ENCODE data around the gene TMEM272. TPM values are rescaled to one million over a fixed set of nuclear protein-coding genes. Genes with fewer than 3 reads are reported as not detected.

TMEM272 gene
- total and polyA plus RNA-seq, 2 donors from 2014 or later, result 0.19 to 0.28 TPM

- Histone ChIP-seq H3K4me1 (ENCODE audit: control insufficient read depth in 2 of 3, insufficient read depth in 2 of 3, low read depth in 1 of 3, low read length in 3 of 3) (no peaks in the 10 kb centered on the region), H3K27ac (ENCODE audit: low read depth in 2 of 2, low read length in 2 of 2) (no peak overlapping the region)
- no peak for TF ChIP-seq CTCF (IDR thresholded peaks at IDR 0.05; ENCODE audit: borderline replicate concordance, extremely low read depth, insufficient read depth)
Measured at GRCh38 chr13:51778392-51778791, 66.6 kb downstream of the TMEM272 start.

GRCh38 chr13:51777921-51778320, 67.1 kb downstream of the TMEM272 start:
- Histone ChIP-seq H3K36me3 (ENCODE audit: control insufficient read depth in 2 of 3, insufficient read depth in 3 of 3, low read length in 3 of 3) (no peaks in the 10 kb centered on the region), H3K4me3 (ENCODE audit: low read length in 3 of 3) (no peak overlapping the region), H3K9ac (ENCODE audit: low read length in 3 of 3) (no peak overlapping the region), H3K9me3 (ENCODE audit: control insufficient read depth in 2 of 3, insufficient read depth in 1 of 3, low read length in 3 of 3) (no peaks in the 10 kb centered on the region), H3K4me1 (ENCODE audit: control insufficient read depth in 2 of 3, insufficient read depth in 2 of 3, low read depth in 1 of 3, low read length in 3 of 3) (no peaks in the 10 kb centered on the region), H3K27me3 (ENCODE audit: control insufficient read depth, insufficient read depth, low read length) (no peaks in the 10 kb centered on the region), H3K27ac (ENCODE audit: low read depth in 2 of 2, low read length in 2 of 2) (no peak overlapping the region)
- FAIRE-seq (no peak), DNase-seq (no peak)
- intact Hi-C loops (cut with DNase I), result no loop called here
- no peak for TF ChIP-seq CTCF (IDR thresholded peaks at IDR 0.05; ENCODE audit: borderline replicate concordance, extremely low read depth, insufficient read depth)

More at GRCh38 chr13:51778392-51778791, 66.6 kb downstream of the TMEM272 start:
- intact Hi-C loops (cut with DNase I), result no loop called here
- peak in 1 of 5 donors; percentile 52 for DNase-seq
- no peak for FAIRE-seq
- Histone ChIP-seq H3K36me3 (ENCODE audit: control insufficient read depth in 2 of 3, insufficient read depth in 3 of 3, low read length in 3 of 3) (no peaks in the 10 kb centered on the region), H3K4me3 (ENCODE audit: low read length in 3 of 3) (no peak overlapping the region), H3K9ac (ENCODE audit: low read length in 3 of 3) (no peak overlapping the region), H3K9me3 (ENCODE audit: control insufficient read depth in 2 of 3, insufficient read depth in 1 of 3, low read length in 3 of 3) (no peaks in the 10 kb centered on the region), H3K27me3 (ENCODE audit: control insufficient read depth, insufficient read depth, low read length) (no peaks in the 10 kb centered on the region)

- Histone ChIP-seq H3K9me3 (ENCODE audit: control insufficient read depth in 2 of 3, insufficient read depth in 1 of 3, low read length in 3 of 3) (no peaks in the 10 kb centered on the region), H3K4me3 (ENCODE audit: low read length in 3 of 3) (no peak overlapping the region), H3K36me3 (ENCODE audit: control insufficient read depth in 2 of 3, insufficient read depth in 3 of 3, low read length in 3 of 3) (peaks cover 0 to 3% (median 0%) of the 10 kb centered on the region in 3 donors), H3K9ac (ENCODE audit: low read length in 3 of 3) (no peak overlapping the region), H3K27me3 (ENCODE audit: control insufficient read depth, insufficient read depth, low read length) (no peaks in the 10 kb centered on the region), H3K4me1 (ENCODE audit: control insufficient read depth in 2 of 3, insufficient read depth in 2 of 3, low read depth in 1 of 3, low read length in 3 of 3) (peaks cover 0 to 3% (median 1%) of the 10 kb centered on the region in 3 donors), H3K27ac (ENCODE audit: low read depth in 2 of 2, low read length in 2 of 2) (no peak overlapping the region)
- no peak for TF ChIP-seq CTCF (IDR thresholded peaks at IDR 0.05; ENCODE audit: borderline replicate concordance, extremely low read depth, insufficient read depth)
- DNase-seq (no peak), FAIRE-seq (no peak)
- intact Hi-C loops (cut with DNase I), result no loop called here
Measured at GRCh38 chr13:51776179-51776578, 68.8 kb downstream of the TMEM272 start.

GRCh38 chr13:51773515-51773914, 71.5 kb downstream of the TMEM272 start:
- DNase-seq (no peak), FAIRE-seq (no peak)
- Histone ChIP-seq H3K9ac (ENCODE audit: low read length in 3 of 3) (no peak overlapping the region), H3K27me3 (ENCODE audit: control insufficient read depth, insufficient read depth, low read length) (no peaks in the 10 kb centered on the region), H3K9me3 (ENCODE audit: control insufficient read depth in 2 of 3, insufficient read depth in 1 of 3, low read length in 3 of 3) (no peaks in the 10 kb centered on the region), H3K36me3 (ENCODE audit: control insufficient read depth in 2 of 3, insufficient read depth in 3 of 3, low read length in 3 of 3) (peaks cover 0 to 3% (median 2%) of the 10 kb centered on the region in 3 donors), H3K4me1 (ENCODE audit: control insufficient read depth in 2 of 3, insufficient read depth in 2 of 3, low read depth in 1 of 3, low read length in 3 of 3) (peaks cover 0 to 15% (median 4%) of the 10 kb centered on the region in 3 donors), H3K27ac (ENCODE audit: low read depth in 2 of 2, low read length in 2 of 2) (no peak overlapping the region), H3K4me3 (ENCODE audit: low read length in 3 of 3) (no peak overlapping the region)
- no peak for TF ChIP-seq CTCF (IDR thresholded peaks at IDR 0.05; ENCODE audit: borderline replicate concordance, extremely low read depth, insufficient read depth)
- intact Hi-C loops (cut with DNase I), result no loop called here

All from kidney (tissue), 14 donors.